Peyer's patch (tissue), 4 donors: Measurements from ENCODE around the gene TECR.

Experiments
- POLR2A ChIP-seq, 2 donors: fragments of 450-650 bp; IDR thresholded peaks; one replicate each; pipeline ENCODE4 v1.5.1; 2017; ENCODE audit warnings: antibody characterized with exemption in 2 of 2, mild to moderate bottlenecking in 2 of 2, moderate library complexity in 2 of 2
- TF ChIP-seq, protein P1 (sequence below), 6 experiments: fragments of 450-650 bp in 4 of 6; fragments of 200-600 bp in 2 of 6; sonication (generic) in 1 of 6; IDR thresholded peaks; one replicate each; pipeline ENCODE4 v1.5.1; 2017 to 2019; ENCODE audit warnings: antibody characterized with exemption in 6 of 6, mild to moderate bottlenecking in 3 of 6, moderate library complexity in 1 of 6

GRCh38 chr19:14533450-14533849, 4.1 kb downstream of the TECR start:
- TF ChIP-seq, protein P1, sequence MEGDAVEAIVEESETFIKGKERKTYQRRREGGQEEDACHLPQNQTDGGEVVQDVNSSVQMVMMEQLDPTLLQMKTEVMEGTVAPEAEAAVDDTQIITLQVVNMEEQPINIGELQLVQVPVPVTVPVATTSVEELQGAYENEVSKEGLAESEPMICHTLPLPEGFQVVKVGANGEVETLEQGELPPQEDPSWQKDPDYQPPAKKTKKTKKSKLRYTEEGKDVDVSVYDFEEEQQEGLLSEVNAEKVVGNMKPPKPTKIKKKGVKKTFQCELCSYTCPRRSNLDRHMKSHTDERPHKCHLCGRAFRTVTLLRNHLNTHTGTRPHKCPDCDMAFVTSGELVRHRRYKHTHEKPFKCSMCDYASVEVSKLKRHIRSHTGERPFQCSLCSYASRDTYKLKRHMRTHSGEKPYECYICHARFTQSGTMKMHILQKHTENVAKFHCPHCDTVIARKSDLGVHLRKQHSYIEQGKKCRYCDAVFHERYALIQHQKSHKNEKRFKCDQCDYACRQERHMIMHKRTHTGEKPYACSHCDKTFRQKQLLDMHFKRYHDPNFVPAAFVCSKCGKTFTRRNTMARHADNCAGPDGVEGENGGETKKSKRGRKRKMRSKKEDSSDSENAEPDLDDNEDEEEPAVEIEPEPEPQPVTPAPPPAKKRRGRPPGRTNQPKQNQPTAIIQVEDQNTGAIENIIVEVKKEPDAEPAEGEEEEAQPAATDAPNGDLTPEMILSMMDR (IDR thresholded peaks at IDR 0.05): no peak
- no peak for TF ChIP-seq POLR2A (IDR thresholded peaks at IDR 0.05)
